Osteoblast (primary cell): ENCODE data around the gene CHN2. TPM values are rescaled to one million over a fixed set of nuclear protein-coding genes. Genes with fewer than 3 reads are reported as not detected.

Experiments used
- total RNA-seq: library from RNA; depleted of rRNA; stranded (reverse); fragments of >200 nt; gene quantifications from 2 replicates; pipeline ENCODE4 v1.2.3, GENCODE V29; 2012

CHN2 gene
- total RNA-seq, 1 donor: under 0.01 TPM

Other genes with a start within 250 kb of the CHN2 start
- gene TRIL, start 236.4 kb upstream of the CHN2 start, total RNA-seq: 0.29 and 0.36 TPM in 2 replicates
- 0.36 TPM in 1 of 2 replicates, not detected in the other for gene CPVL, start 48.2 kb upstream of the CHN2 start, total RNA-seq